GM18907 (cell line): ENCODE results near the gene KIF26A.
"Not testable (repeated sequence)": the region's sequence is repeated elsewhere in the genome, so short reads cannot be mapped to it uniquely, and the experiment has no call there.

Experiments
- ATAC-seq: cut with Tn5 transposase; IDR thresholded peaks from one replicate; pipeline ENCODE4 v1.9.1; 2021; ENCODE audit warnings: mild to moderate bottlenecking, moderate library complexity; ENCODE audit not compliant: unreplicated experiment

Gene KIF26A

DNA sequence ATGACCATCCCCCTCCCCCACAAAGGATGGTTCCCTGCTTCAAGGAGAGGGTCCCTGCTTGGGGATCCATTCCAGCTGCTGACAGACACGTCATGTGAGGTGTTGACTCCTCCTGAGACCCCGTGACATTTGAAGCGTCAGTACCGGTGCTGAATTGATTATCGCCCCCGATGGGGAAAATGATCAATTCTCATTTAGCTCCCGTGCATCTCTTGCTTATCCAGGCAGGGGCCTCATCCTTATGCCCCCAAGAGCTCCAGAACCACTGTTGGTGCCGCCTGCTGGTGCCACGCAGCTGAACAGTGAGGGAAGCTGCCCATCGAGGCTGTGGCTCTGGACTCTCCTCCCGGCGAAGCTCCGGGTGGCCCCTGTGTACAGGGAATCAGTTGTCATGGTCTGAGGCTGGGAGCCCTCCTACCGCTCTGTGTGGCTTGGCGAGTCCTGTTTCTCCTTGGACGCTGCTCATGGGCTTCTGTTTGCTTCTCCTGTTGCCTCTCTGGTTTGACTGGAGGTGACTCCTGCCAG, 4.6 kb downstream of the KIF26A start:
- no peak for ATAC-seq

- ATAC-seq = no peak
These were observed 5.4 kb downstream of the KIF26A start for GRCh38 chr14:104143521-104144452.

DNA sequence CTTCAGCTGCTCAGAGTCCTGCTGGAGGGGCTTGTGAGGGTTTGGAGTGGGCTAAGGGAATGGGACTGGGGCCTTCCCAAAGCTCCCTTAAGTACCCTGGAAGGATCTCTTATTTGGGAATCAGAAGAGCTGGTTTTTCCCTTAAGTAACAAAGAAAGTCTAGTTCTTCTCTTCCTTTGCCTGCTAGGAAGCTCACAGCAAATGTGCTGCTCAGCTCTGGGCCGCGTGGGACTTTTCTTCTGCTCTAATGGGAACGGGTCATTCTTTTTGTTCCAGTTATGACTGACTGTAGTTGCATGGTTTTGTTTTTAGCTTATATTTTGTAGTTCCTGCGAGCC, 6.0 kb downstream of the KIF26A start:
- ATAC-seq = no peak

GRCh38 chr14:104144911-104145825, 6.8 kb downstream of the KIF26A start:
- ATAC-seq = no peak

- no peak for ATAC-seq
These were observed 7.6 kb downstream of the KIF26A start for GRCh38 chr14:104145826-104146601.

GRCh38 chr14:104146651-104147345, 8.4 kb downstream of the KIF26A start:
- ATAC-seq = no peak

DNA sequence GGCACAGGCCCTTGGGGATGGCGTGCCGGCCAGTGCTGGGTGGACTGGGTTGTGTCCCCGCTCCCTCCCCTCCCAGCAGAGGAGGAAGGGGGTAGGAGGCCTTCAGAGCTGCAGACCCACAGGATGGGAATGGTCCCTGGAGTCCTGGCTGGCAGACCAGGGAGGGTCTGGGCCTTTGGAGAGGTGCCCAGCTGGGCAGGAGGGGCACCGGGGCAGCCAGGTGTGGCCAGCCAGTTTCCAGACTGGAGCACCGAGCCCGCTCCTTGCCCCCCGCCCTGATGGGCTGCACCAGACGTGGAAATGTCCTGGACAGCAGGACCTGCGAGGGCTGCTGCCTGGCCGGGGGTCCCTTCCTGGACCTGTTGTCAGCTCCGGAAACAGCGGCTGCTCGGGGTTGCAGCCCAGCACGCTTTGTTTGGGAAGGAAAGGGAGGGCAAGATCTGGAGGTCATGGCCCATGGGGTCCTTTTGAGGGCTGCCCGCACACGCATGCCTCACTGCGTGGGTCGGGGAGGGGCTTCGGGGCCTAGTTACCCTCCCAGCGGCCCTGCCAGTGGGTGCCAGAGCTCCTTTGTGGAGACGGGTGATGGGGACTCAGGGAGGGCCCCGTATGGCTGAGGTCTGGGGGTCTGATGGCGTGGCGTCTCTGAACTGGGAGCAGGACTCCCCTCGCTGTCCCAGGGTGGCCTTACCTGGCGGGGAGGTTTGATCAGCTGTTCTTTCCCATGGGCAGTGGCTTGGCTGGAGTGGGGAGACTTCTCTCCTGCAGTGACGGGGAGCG, 9.1 kb downstream of the KIF26A start:
- no peak for ATAC-seq

- ATAC-seq = no peak
These were observed 10.3 kb downstream of the KIF26A start for GRCh38 chr14:104148433-104149277.

DNA sequence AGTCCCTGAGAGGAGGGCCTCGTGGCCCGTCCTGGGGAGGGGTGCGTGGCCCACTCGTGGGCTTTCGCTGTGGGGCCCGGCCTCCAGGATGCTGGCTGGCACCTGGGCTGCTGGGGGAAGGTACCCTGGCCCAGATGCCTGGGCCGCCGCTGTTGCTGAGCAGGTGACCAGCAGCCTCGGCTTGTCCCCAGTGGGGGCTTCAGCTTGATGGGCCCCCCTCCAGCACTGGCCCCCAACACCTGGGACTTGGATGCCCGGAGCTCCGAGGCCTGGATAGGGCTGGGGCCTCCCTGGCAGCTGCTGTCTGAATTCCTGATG, 10.8 kb downstream of the KIF26A start:
- no peak for ATAC-seq

DNA sequence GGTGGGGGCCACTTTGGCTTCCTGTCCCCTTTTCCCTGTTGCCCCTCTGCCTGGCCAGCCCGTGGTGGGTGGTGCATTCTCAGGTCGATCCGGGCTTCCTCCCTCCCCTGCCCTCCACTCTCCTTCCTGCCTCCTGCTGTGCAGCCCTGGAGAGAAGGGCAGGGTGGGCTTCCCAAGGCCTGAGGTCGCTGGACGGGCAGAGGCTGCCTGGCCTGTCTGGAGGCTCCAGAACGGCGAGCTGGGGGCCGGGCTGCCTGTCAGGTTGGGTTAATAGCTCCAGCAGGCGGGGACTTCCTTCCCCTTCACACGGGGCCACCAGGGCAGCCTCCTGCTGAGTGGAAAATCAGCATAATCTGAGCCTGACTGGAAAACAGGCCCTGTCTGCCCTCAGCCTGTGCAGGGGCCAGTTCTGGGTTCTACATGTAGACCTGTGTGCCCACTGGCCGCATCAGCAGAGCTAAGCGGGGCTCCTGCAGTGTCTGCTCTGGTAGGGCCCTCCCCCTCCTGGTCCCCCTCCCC, 11.3 kb downstream of the KIF26A start:
- no peak for ATAC-seq

- no peak for ATAC-seq
These were observed 12.0 kb downstream of the KIF26A start for GRCh38 chr14:104150136-104151025.

- ATAC-seq = no peak
These were observed 12.6 kb downstream of the KIF26A start for GRCh38 chr14:104151026-104151381.

- no peak for ATAC-seq
These were observed 13.3 kb downstream of the KIF26A start for GRCh38 chr14:104151566-104152245.

DNA sequence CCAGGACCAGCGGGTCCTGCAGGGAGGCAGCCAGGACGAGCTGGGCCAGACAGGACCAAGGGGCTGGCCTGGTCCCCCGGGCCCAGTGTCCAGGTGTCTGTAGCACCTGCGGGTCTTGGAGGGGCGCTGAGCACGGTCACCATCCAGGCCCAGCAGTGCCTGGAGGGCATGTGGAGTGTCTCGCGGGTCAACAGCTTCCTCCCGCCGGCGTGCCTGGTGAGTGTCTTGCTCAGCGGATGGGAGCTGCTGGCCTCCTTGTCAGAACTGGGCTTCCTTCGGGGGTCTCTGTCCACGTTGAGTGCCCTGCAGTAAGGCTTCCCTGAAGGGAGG, 13.8 kb downstream of the KIF26A start:
- no peak for ATAC-seq

- ATAC-seq = no peak
These were observed 14.5 kb downstream of the KIF26A start for GRCh38 chr14:104152686-104153393.

GRCh38 chr14:104153394-104153755, 15.0 kb downstream of the KIF26A start:
- ATAC-seq = not testable (repeated sequence)

- no peak for ATAC-seq
These were observed 15.9 kb downstream of the KIF26A start for GRCh38 chr14:104154246-104154645.
